ENCODE results near the gene RPL4. TPM values are rescaled to one million over a fixed set of nuclear protein-coding genes. Genes with fewer than 3 reads are reported as not detected.

The RPL4 gene
- total and polyA plus RNA-seq, 10 of the 15 experiments (the other 5 are each of a cell fraction or from before 2014, with no cell fraction given), result 2,004 to 8,888 (median 4,667) TPM

DNA sequence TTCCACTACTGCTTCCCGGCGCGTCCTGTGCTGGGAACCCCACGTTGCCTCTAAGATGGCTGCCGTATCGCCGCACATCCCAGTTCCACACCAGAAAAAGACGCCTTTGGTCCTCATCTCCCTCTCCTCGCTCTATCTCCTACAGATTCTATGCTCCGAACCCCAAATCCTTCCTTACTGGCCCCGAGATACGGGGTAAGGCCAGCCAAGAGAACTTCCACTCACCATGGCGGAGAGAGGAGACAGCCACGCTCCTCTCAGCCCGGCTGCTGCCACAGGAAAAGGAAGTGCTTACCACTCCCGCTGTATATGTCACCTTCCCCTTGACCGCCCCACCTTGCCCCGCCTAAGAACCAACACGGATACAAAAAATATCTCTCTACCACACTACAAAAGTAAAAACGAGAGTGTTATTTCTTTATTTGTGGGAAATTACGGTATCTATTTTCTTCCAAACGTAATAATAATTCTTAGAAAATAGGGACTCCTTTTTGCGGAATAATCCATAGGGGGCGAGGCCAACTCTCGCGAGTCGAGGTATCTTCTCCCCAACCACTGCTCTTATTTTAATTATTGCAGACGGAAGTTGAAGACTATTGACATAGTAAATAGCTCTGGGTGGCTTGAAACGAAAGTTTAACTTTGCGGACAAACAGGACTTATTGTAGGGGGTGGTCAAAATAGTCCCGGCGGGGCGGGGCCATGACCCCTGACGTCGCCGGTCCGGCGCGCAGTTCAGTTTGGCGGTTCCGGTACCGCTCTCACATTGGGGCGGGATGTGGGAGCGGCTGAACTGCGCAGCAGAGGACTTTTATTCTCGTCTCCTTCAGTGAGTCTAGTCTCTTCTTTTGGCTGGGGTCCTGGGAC, at the start of gene RPL4, which contains the start of gene ZWILCH (continued):
- TF ChIP-seq, protein P1, sequence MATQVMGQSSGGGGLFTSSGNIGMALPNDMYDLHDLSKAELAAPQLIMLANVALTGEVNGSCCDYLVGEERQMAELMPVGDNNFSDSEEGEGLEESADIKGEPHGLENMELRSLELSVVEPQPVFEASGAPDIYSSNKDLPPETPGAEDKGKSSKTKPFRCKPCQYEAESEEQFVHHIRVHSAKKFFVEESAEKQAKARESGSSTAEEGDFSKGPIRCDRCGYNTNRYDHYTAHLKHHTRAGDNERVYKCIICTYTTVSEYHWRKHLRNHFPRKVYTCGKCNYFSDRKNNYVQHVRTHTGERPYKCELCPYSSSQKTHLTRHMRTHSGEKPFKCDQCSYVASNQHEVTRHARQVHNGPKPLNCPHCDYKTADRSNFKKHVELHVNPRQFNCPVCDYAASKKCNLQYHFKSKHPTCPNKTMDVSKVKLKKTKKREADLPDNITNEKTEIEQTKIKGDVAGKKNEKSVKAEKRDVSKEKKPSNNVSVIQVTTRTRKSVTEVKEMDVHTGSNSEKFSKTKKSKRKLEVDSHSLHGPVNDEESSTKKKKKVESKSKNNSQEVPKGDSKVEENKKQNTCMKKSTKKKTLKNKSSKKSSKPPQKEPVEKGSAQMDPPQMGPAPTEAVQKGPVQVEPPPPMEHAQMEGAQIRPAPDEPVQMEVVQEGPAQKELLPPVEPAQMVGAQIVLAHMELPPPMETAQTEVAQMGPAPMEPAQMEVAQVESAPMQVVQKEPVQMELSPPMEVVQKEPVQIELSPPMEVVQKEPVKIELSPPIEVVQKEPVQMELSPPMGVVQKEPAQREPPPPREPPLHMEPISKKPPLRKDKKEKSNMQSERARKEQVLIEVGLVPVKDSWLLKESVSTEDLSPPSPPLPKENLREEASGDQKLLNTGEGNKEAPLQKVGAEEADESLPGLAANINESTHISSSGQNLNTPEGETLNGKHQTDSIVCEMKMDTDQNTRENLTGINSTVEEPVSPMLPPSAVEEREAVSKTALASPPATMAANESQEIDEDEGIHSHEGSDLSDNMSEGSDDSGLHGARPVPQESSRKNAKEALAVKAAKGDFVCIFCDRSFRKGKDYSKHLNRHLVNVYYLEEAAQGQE (IDR thresholded peaks at IDR 0.05; ENCODE audit: low read depth, low read length), result peak; percentile 55
- TF ChIP-seq FOXM1 (IDR thresholded peaks at IDR 0.05; ENCODE audit: low read depth, low read length), result peak; percentile 59; the same call in 1 of the 2 replicates
- TF ChIP-seq, protein P2, sequence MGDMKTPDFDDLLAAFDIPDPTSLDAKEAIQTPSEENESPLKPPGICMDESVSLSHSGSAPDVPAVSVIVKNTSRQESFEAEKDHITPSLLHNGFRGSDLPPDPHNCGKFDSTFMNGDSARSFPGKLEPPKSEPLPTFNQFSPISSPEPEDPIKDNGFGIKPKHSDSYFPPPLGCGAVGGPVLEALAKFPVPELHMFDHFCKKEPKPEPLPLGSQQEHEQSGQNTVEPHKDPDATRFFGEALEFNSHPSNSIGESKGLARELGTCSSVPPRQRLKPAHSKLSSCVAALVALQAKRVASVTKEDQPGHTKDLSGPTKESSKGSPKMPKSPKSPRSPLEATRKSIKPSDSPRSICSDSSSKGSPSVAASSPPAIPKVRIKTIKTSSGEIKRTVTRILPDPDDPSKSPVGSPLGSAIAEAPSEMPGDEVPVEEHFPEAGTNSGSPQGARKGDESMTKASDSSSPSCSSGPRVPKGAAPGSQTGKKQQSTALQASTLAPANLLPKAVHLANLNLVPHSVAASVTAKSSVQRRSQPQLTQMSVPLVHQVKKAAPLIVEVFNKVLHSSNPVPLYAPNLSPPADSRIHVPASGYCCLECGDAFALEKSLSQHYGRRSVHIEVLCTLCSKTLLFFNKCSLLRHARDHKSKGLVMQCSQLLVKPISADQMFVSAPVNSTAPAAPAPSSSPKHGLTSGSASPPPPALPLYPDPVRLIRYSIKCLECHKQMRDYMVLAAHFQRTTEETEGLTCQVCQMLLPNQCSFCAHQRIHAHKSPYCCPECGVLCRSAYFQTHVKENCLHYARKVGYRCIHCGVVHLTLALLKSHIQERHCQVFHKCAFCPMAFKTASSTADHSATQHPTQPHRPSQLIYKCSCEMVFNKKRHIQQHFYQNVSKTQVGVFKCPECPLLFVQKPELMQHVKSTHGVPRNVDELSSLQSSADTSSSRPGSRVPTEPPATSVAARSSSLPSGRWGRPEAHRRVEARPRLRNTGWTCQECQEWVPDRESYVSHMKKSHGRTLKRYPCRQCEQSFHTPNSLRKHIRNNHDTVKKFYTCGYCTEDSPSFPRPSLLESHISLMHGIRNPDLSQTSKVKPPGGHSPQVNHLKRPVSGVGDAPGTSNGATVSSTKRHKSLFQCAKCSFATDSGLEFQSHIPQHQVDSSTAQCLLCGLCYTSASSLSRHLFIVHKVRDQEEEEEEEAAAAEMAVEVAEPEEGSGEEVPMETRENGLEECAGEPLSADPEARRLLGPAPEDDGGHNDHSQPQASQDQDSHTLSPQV (IDR thresholded peaks at IDR 0.05), result no peak
- no peak for TF ChIP-seq CBX5 (IDR thresholded peaks at IDR 0.05; ENCODE audit: low read depth)
- TF ChIP-seq, protein P3, sequence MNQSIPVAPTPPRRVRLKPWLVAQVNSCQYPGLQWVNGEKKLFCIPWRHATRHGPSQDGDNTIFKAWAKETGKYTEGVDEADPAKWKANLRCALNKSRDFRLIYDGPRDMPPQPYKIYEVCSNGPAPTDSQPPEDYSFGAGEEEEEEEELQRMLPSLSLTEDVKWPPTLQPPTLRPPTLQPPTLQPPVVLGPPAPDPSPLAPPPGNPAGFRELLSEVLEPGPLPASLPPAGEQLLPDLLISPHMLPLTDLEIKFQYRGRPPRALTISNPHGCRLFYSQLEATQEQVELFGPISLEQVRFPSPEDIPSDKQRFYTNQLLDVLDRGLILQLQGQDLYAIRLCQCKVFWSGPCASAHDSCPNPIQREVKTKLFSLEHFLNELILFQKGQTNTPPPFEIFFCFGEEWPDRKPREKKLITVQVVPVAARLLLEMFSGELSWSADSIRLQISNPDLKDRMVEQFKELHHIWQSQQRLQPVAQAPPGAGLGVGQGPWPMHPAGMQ (IDR thresholded peaks at IDR 0.05; ENCODE audit: borderline replicate concordance), result peak; percentile 75
- TF ChIP-seq, protein P4, sequence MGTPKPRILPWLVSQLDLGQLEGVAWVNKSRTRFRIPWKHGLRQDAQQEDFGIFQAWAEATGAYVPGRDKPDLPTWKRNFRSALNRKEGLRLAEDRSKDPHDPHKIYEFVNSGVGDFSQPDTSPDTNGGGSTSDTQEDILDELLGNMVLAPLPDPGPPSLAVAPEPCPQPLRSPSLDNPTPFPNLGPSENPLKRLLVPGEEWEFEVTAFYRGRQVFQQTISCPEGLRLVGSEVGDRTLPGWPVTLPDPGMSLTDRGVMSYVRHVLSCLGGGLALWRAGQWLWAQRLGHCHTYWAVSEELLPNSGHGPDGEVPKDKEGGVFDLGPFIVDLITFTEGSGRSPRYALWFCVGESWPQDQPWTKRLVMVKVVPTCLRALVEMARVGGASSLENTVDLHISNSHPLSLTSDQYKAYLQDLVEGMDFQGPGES (IDR thresholded peaks at IDR 0.05), result no peak
- peak; percentile 97 for TF ChIP-seq SMAD5 (IDR thresholded peaks at IDR 0.05; ENCODE audit: low read depth)
- TF ChIP-seq, protein P5, sequence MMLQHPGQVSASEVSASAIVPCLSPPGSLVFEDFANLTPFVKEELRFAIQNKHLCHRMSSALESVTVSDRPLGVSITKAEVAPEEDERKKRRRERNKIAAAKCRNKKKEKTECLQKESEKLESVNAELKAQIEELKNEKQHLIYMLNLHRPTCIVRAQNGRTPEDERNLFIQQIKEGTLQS (IDR thresholded peaks at IDR 0.05; ENCODE audit: borderline replicate concordance, extremely low read depth, low read depth, low read length), result no peak
- peak; percentile 97 for TF ChIP-seq CHD2 (IDR thresholded peaks at IDR 0.05; ENCODE audit: borderline replicate concordance, low read depth, low read length)
- no peak for TF ChIP-seq SIX5 (IDR thresholded peaks at IDR 0.05; ENCODE audit: low read depth, low read length, severe bottlenecking)
- TF ChIP-seq ASH2L (IDR thresholded peaks at IDR 0.05; ENCODE audit: borderline replicate concordance, low read depth), result no peak
- peak; percentile 76; the same call in 1 of the 2 replicates for TF ChIP-seq ZNF207 (IDR thresholded peaks at IDR 0.05; ENCODE audit: borderline replicate concordance)
- peak; percentile 48; the same call in 1 of the 2 replicates for TF ChIP-seq HCFC1 (IDR thresholded peaks at IDR 0.05; ENCODE audit: low read length)
- TF ChIP-seq, protein P6, sequence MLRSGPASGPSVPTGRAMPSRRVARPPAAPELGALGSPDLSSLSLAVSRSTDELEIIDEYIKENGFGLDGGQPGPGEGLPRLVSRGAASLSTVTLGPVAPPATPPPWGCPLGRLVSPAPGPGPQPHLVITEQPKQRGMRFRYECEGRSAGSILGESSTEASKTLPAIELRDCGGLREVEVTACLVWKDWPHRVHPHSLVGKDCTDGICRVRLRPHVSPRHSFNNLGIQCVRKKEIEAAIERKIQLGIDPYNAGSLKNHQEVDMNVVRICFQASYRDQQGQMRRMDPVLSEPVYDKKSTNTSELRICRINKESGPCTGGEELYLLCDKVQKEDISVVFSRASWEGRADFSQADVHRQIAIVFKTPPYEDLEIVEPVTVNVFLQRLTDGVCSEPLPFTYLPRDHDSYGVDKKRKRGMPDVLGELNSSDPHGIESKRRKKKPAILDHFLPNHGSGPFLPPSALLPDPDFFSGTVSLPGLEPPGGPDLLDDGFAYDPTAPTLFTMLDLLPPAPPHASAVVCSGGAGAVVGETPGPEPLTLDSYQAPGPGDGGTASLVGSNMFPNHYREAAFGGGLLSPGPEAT (IDR thresholded peaks at IDR 0.05; ENCODE audit: low read depth), result peak; percentile 86
- peak; percentile 17; the same call in 1 of the 2 replicates for TF ChIP-seq MTA3 (IDR thresholded peaks at IDR 0.05; ENCODE audit: borderline replicate concordance, low read length)
- no peak; the same call in 1 of the 2 replicates for TF ChIP-seq TBL1XR1 (IDR thresholded peaks at IDR 0.05; ENCODE audit: low read depth, low read length)

Measured in GM12878 (cell line).